SU-DHL-6 (cell line): ENCODE data around the gene FBP1.

ENCODE experiments used
- EZH2phosphoT487 ChIP-seq: fragments of 200-600 bp; sonication (generic), shearing (Covaris generic); conservative IDR thresholded peaks from 2 replicates; pipeline ENCODE4 v1.6.1; 2018; ENCODE audit warnings: mild to moderate bottlenecking, antibody characterized with exemption, low read length, moderate library complexity, mixed read lengths
- TF ChIP-seq, protein P1 (sequence below): fragments of 200-600 bp; sonication (generic); IDR thresholded peaks from one replicate; pipeline ENCODE4 v1.5.1; 2017; ENCODE audit warnings: antibody characterized with exemption, mild to moderate bottlenecking, low read length, moderate library complexity; ENCODE audit not compliant: insufficient read depth, poor library complexity, severe bottlenecking

DNA sequence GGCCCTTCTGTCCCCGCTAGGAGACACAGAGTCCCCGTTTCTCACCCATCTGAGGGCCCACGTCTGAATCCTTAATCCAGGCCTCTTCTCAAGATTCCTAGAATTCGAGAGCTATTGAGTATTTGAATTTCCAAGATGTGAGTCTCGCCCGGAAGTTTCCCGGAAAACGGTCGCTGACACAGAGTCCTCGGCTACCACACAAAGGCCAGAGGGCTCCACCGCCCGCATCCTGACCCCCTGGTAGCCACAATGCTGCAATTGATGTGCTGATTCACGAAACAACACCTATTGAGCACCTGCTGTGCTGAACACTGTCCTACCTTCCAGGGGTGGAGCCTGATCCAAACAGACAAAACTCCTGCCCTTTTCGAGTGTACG is 670 bp upstream of the FBP1 start:
- TF ChIP-seq, protein P1, sequence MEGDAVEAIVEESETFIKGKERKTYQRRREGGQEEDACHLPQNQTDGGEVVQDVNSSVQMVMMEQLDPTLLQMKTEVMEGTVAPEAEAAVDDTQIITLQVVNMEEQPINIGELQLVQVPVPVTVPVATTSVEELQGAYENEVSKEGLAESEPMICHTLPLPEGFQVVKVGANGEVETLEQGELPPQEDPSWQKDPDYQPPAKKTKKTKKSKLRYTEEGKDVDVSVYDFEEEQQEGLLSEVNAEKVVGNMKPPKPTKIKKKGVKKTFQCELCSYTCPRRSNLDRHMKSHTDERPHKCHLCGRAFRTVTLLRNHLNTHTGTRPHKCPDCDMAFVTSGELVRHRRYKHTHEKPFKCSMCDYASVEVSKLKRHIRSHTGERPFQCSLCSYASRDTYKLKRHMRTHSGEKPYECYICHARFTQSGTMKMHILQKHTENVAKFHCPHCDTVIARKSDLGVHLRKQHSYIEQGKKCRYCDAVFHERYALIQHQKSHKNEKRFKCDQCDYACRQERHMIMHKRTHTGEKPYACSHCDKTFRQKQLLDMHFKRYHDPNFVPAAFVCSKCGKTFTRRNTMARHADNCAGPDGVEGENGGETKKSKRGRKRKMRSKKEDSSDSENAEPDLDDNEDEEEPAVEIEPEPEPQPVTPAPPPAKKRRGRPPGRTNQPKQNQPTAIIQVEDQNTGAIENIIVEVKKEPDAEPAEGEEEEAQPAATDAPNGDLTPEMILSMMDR = no peak
- no peak for TF ChIP-seq EZH2phosphoT487
